Testis (tissue), 2 donors: ENCODE measurements around the gene PTRH2.
"Not testable (repeated sequence)": the region's sequence is repeated elsewhere in the genome, so short reads cannot be mapped to it uniquely, and the experiment has no call there.

Experiments
- POLR2A ChIP-seq: fragments of 450-650 bp; IDR thresholded peaks from one replicate; pipeline ENCODE4 v1.6.1; 2017; ENCODE audit warnings: antibody characterized with exemption, mild to moderate bottlenecking, moderate library complexity
- TF ChIP-seq, protein P1 (sequence below), 3 experiments: fragments of 450-650 bp in 2 of 3; fragments of 200-600 bp in 1 of 3; sonication (generic) in 1 of 3; IDR thresholded peaks; one replicate each; pipeline ENCODE4 v1.5.1; 2016 to 2019; ENCODE audit warnings: antibody characterized with exemption in 3 of 3, mild to moderate bottlenecking in 2 of 3, moderate library complexity in 1 of 3

GRCh38 chr17:59755069-59755468 lies 47.8 kb upstream of the PTRH2 start:
- TF ChIP-seq, protein P1, sequence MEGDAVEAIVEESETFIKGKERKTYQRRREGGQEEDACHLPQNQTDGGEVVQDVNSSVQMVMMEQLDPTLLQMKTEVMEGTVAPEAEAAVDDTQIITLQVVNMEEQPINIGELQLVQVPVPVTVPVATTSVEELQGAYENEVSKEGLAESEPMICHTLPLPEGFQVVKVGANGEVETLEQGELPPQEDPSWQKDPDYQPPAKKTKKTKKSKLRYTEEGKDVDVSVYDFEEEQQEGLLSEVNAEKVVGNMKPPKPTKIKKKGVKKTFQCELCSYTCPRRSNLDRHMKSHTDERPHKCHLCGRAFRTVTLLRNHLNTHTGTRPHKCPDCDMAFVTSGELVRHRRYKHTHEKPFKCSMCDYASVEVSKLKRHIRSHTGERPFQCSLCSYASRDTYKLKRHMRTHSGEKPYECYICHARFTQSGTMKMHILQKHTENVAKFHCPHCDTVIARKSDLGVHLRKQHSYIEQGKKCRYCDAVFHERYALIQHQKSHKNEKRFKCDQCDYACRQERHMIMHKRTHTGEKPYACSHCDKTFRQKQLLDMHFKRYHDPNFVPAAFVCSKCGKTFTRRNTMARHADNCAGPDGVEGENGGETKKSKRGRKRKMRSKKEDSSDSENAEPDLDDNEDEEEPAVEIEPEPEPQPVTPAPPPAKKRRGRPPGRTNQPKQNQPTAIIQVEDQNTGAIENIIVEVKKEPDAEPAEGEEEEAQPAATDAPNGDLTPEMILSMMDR (IDR thresholded peaks at IDR 0.05): not testable (repeated sequence)
- TF ChIP-seq POLR2A: not testable (repeated sequence)
